HCT116 (cell line): Measurements from ENCODE around the gene SLCO6A1. TPM values are rescaled to one million over a fixed set of nuclear protein-coding genes. Genes with fewer than 3 reads are reported as not detected.

ENCODE experiments used
- ATAC-seq: fragments of 200-7000 bp; cut with Tn5 transposase; 2 replicates; pipeline ENCODE4 v1.9.1; 2020; ENCODE audit warnings: mild to moderate bottlenecking, moderate library complexity
- BruUV-seq: library from RNA; stranded (reverse); fragments of 400-500 nt; replicated peaks from 2 replicates; lab custom pipeline; 2021; lab: Mats Ljungman, UMichigan
- CTCF ChIA-PET: fragments of 300-600 bp; sonication (Branson Sonifier 250); formaldehyde crosslinking; loops from one replicate; lab custom pipeline; 2021; ENCODE audit warnings: antibody characterized with exemption; lab: Charles Lee
- POLR2A ChIA-PET: fragments of 300-600, 350-600 bp; sonication (Branson Sonifier 250); formaldehyde crosslinking; loops from one replicate; lab custom pipeline; 2021; ENCODE audit warnings: antibody characterized with exemption; lab: Charles Lee
- RAD21 ChIA-PET, 2 experiments: fragments of 300-600 bp; sonication (Branson Sonifier 250); formaldehyde crosslinking; loops; one replicate each; lab custom pipeline; 2023; ENCODE audit warnings: low total read pairs in 2 of 2; ENCODE audit not compliant: uncharacterized antibody in 2 of 2, unreplicated experiment in 2 of 2, low non-redundant PET in 1 of 2; lab: Charles Lee
- DNase-seq: peaks from one replicate; pipeline ENCODE4 v3.0.0-alpha.2; 2010; ENCODE audit warnings: low read depth, low spot score
- H2AFZ ChIP-seq: fragments of 200-600 bp; shearing (Covaris generic), sonication (generic); 2 replicates; pipeline ENCODE4 v1.6.1; 2017; ENCODE audit warnings: low read depth, mixed run types, mixed read lengths, antibody characterized with exemption, low read length; ENCODE audit not compliant: poor library complexity, severe bottlenecking
- H3K27ac ChIP-seq: 2 replicates; pipeline ENCODE4 v1.5.1; 2012; ENCODE audit warnings: low read depth, low read length
- H3K27me3 ChIP-seq: fragments of 200-600 bp; sonication (generic); 2 replicates; pipeline ENCODE4 v1.6.1; 2016; ENCODE audit warnings: mixed run types, low read length, mixed read lengths; ENCODE audit not compliant: insufficient read depth
- H3K36me3 ChIP-seq, 2 experiments: fragments of 200-500 bp in 1 of 2; fragments of 200-600 bp in 1 of 2; sonication (Bioruptor generic) in 1 of 2; sonication (generic) in 1 of 2; 2 replicates each; pipeline versions ENCODE4 v1.5.1 to v1.6.1; 2014 to 2016; ENCODE audit warnings: low read length in 2 of 2, inconsistent platforms in 1 of 2, mixed read lengths in 1 of 2, mixed run types in 1 of 2; ENCODE audit not compliant: insufficient read depth in 2 of 2, control insufficient read depth in 1 of 2
- H3K4me1 ChIP-seq, 2 experiments: fragments of 200-600 bp in 1 of 2; sonication (generic) in 1 of 2; 2 replicates each; pipeline versions ENCODE4 v1.5.1 to v1.6.1; 2012 to 2017; ENCODE audit warnings: low read length in 2 of 2, inconsistent platforms in 1 of 2, mild to moderate bottlenecking in 1 of 2, mixed read lengths in 1 of 2, mixed run types in 1 of 2, moderate library complexity in 1 of 2; ENCODE audit not compliant: insufficient read depth in 2 of 2, control insufficient read depth in 1 of 2
- H3K4me2 ChIP-seq: fragments of 200-600 bp; sonication (generic); 2 replicates; pipeline ENCODE4 v1.6.1; 2017; ENCODE audit warnings: mixed run types, low read length, mixed read lengths
- H3K4me3 ChIP-seq, 2 experiments: fragments of 200-600 bp in 1 of 2; sonication (generic) in 1 of 2; replicated peaks in 1 of 2; 2 replicates each; pipeline ENCODE4 v1.5.1; 2011 to 2016; ENCODE audit warnings: low read length in 2 of 2, control low read depth in 1 of 2, low read depth in 1 of 2, mild to moderate bottlenecking in 1 of 2, mixed read lengths in 1 of 2, mixed run types in 1 of 2
- H3K79me2 ChIP-seq: fragments of 200-600 bp; sonication (generic); 2 replicates; pipeline ENCODE4 v1.6.1; 2017; ENCODE audit warnings: mild to moderate bottlenecking, mixed run types, low read length, moderate library complexity, mixed read lengths; ENCODE audit not compliant: insufficient read depth
- H3K9ac ChIP-seq: fragments of 200-600 bp; sonication (generic); 2 replicates; pipeline ENCODE4 v1.6.1; 2016; ENCODE audit warnings: low read length, mixed read lengths
- H3K9me2 ChIP-seq: fragments of 200-600 bp; sonication (generic), shearing (Covaris generic); 2 replicates; pipeline ENCODE4 v1.6.1; 2017; ENCODE audit warnings: mixed run types, mild to moderate bottlenecking, moderate library complexity; ENCODE audit not compliant: insufficient read depth
- H3K9me3 ChIP-seq, 2 experiments: fragments of 200-500 bp in 1 of 2; fragments of 200-600 bp in 1 of 2; sonication (Bioruptor generic) in 1 of 2; sonication (generic) in 1 of 2; 2 replicates each; pipeline ENCODE4 v1.6.1; 2014 to 2017; ENCODE audit warnings: low read length in 2 of 2, mixed read lengths in 2 of 2, inconsistent platforms in 1 of 2, low read depth in 1 of 2, mild to moderate bottlenecking in 1 of 2, mixed run types in 1 of 2, moderate library complexity in 1 of 2; ENCODE audit not compliant: control insufficient read depth in 1 of 2, insufficient read depth in 1 of 2
- H4K20me1 ChIP-seq: fragments of 200-600 bp; sonication (generic), shearing (Covaris generic); 2 replicates; pipeline ENCODE4 v1.6.1; 2017; ENCODE audit warnings: mixed run types, mild to moderate bottlenecking, moderate library complexity; ENCODE audit not compliant: insufficient read depth
- EGR1 ChIP-seq: IDR thresholded peaks from 2 replicates; pipeline ENCODE4 v1.6.1; 2012; ENCODE audit warnings: low read depth
- EZH2 ChIP-seq: fragments of 200-600 bp; sonication (generic); IDR thresholded peaks from 2 replicates; pipeline ENCODE4 v1.6.1; 2017; ENCODE audit warnings: antibody characterized with exemption, mixed run types
- FOSL1 ChIP-seq: IDR thresholded peaks from 2 replicates; pipeline ENCODE4 v1.6.1; 2012; ENCODE audit warnings: low read depth
- JUND ChIP-seq: IDR thresholded peaks from 2 replicates; pipeline ENCODE4 v1.6.1; 2012
- TCF7L2 ChIP-seq: IDR thresholded peaks from 2 replicates; pipeline ENCODE4 v1.7.0; 2011; ENCODE audit warnings: borderline replicate concordance, inconsistent platforms; ENCODE audit not compliant: insufficient read depth, insufficient read length; ENCODE audit errors: extremely low read depth
- ZNF274 ChIP-seq: fragments of 200-500 bp; sonication (Bioruptor generic); IDR thresholded peaks from 2 replicates; pipeline ENCODE4 v1.6.1; 2014; ENCODE audit warnings: mild to moderate bottlenecking, low read depth, low read length, inconsistent platforms
- intact Hi-C: fragments of 100-400 bp; cut with micrococcal nuclease; formaldehyde crosslinking; loops from 2 replicates; pipeline ENCODE4 v1.10.0; 2022
- total RNA-seq: library from RNA; stranded (reverse); gene quantifications from one replicate; pipeline ENCODE4 v1.2.1, GENCODE V29; 2021; ENCODE audit not compliant: unreplicated experiment
- TF ChIP-seq, protein P1 (sequence below), 3 experiments: fragments of 200-600 bp in 1 of 3; sonication (generic) in 1 of 3; IDR thresholded peaks in 2 of 3; conservative IDR thresholded peaks in 1 of 3; 2 replicates each; pipeline ENCODE4 v1.5.1; 2012 to 2017; ENCODE audit warnings: low read depth in 2 of 3, low read length in 2 of 3, antibody characterized with exemption in 1 of 3, borderline replicate concordance in 1 of 3, control low read depth in 1 of 3, mild to moderate bottlenecking in 1 of 3, mixed read lengths in 1 of 3, mixed run types in 1 of 3, moderate library complexity in 1 of 3; ENCODE audit not compliant: insufficient read depth in 1 of 3

SLCO6A1 gene
- total RNA-seq, 1 experiment from 2014 or later: 0.69 TPM

- no peak overlapping the region for H2AFZ ChIP-seq
- no peaks in the 10 kb centered on the region for H3K27me3 ChIP-seq
- no peaks in the 10 kb centered on the region for H4K20me1 ChIP-seq
- no peaks in the 10 kb centered on the region for H3K4me1 ChIP-seq
- intact Hi-C loops: no loop called here
- no peaks in the 10 kb centered on the region for H3K36me3 ChIP-seq
- CTCF ChIA-PET: no interaction called here
- H3K79me2 ChIP-seq: no peaks in the 10 kb centered on the region
- ATAC-seq: no peak
- TF ChIP-seq EGR1 (no peak), EZH2 (no peak), JUND (no peak), ZNF274 (no peak), TCF7L2 (no peak), FOSL1 (no peak)
- TF ChIP-seq, protein P1, sequence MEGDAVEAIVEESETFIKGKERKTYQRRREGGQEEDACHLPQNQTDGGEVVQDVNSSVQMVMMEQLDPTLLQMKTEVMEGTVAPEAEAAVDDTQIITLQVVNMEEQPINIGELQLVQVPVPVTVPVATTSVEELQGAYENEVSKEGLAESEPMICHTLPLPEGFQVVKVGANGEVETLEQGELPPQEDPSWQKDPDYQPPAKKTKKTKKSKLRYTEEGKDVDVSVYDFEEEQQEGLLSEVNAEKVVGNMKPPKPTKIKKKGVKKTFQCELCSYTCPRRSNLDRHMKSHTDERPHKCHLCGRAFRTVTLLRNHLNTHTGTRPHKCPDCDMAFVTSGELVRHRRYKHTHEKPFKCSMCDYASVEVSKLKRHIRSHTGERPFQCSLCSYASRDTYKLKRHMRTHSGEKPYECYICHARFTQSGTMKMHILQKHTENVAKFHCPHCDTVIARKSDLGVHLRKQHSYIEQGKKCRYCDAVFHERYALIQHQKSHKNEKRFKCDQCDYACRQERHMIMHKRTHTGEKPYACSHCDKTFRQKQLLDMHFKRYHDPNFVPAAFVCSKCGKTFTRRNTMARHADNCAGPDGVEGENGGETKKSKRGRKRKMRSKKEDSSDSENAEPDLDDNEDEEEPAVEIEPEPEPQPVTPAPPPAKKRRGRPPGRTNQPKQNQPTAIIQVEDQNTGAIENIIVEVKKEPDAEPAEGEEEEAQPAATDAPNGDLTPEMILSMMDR (IDR thresholded peaks at IDR 0.05 in 2 of 3, conservative IDR thresholded peaks at IDR 0.05 in 1 of 3; ENCODE audit: borderline replicate concordance in 1 of 3, insufficient read depth in 1 of 3, low read depth in 2 of 3, low read length in 2 of 3): no peak
- no peaks in the 10 kb centered on the region for H3K9me2 ChIP-seq
- no peaks in the 10 kb centered on the region for H3K9me3 ChIP-seq
- no peak overlapping the region for H3K4me3 ChIP-seq
- POLR2A ChIA-PET: no interaction called here
- no peak overlapping the region for H3K4me2 ChIP-seq
- H3K27ac ChIP-seq: no peak overlapping the region
- H3K9ac ChIP-seq: no peak overlapping the region
- RAD21 ChIA-PET: no interaction called here
- no TSS peak for BruUV-seq
- no peak for DNase-seq
Observed at GRCh38 chr5:102483736-102484135, 15.1 kb downstream of the SLCO6A1 start.

DNA sequence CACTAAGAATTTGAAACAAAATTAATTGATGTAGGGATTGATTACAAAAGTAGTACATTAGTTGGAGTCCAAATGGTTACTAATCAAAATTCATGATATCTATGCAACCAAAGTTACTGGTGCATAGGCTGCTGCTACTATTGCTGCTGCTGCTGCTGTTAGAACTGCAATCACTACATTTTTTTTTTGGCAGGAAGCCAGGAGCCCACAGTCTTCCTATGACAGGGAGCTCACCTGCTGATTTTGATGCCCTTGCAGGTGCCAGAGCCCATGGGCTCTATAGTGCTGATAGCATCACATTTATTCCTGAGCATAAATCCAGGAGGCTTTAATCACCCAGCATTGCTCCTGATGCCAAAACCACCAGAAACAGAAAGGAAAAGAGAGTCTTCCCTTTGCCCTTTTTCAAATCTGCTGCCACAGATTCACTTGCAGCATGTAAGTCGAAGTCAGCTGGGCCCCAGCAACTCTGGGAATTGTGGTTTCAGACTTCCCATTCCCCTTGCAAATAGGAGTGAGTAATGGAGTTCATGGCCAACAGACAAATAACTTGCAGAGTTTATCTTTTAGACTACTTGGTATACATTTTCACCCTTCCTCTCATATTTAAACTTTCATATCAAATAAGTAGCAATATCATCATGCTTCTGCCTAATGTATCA is 17.6 kb downstream of the SLCO6A1 start:
- intact Hi-C loops: no loop called here
- ChIA-PET POLR2A (no interaction called here), RAD21 (no interaction called here), CTCF (no interaction called here)
- Histone ChIP-seq H3K27me3 (no peaks in the 10 kb centered on the region), H3K4me1 (no peaks in the 10 kb centered on the region), H3K9ac (no peak overlapping the region), H3K27ac (no peak overlapping the region), H3K36me3 (no peaks in the 10 kb centered on the region), H3K9me3 (no peaks in the 10 kb centered on the region), H3K4me2 (no peak overlapping the region), H3K79me2 (no peaks in the 10 kb centered on the region), H3K4me3 (no peak overlapping the region), H4K20me1 (no peaks in the 10 kb centered on the region), H3K9me2 (no peaks in the 10 kb centered on the region), H2AFZ (no peak overlapping the region)
- ATAC-seq: no peak
- TF ChIP-seq EGR1: no peak
- BruUV-seq: no TSS peak
- DNase-seq: no peak
